Measurements from ENCODE around the gene NIPBL.
"Not testable (repeated sequence)": the region's sequence is repeated elsewhere in the genome, so short reads cannot be mapped to it uniquely, and the experiment has no call there.

Gene NIPBL

DNA sequence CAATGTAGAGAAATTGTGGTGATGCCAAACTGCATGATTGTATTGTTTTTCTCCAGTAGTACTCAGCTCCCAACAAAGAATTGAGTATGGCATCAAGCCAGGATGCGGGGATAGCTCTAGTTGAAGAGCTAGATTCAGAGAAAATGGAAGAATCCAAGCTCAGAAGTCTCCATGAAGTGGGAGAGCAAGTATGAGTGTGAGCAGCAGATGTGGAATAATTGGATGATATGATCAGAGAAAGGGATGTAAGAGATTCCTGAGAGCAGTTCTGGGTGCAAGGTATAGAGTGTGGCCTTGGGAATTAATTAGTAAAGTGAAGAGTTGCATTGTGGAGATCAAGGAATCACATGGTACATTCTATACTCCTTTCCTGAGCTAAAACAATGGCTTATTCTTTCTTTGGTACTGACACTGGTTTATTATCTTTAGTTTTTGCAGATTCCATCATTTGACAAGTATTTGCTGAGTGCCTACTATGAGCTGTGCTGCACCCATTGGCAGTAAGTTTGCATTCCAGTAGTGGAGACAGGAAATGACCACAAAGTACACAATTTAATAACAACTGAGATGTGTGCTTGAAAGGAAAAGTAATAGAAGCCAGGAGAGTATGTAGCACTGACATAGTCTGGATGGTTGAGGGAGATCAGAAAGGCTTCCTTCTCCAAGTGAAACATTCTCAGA lies 195.5 kb downstream of the NIPBL start:
- no peaks in the 10 kb centered on the region for H3K9me3 ChIP-seq (ENCODE audit: severe bottlenecking)
- H3K4me3 ChIP-seq (ENCODE audit: low read depth, low read length): no peak overlapping the region
- TF ChIP-seq, protein P1, sequence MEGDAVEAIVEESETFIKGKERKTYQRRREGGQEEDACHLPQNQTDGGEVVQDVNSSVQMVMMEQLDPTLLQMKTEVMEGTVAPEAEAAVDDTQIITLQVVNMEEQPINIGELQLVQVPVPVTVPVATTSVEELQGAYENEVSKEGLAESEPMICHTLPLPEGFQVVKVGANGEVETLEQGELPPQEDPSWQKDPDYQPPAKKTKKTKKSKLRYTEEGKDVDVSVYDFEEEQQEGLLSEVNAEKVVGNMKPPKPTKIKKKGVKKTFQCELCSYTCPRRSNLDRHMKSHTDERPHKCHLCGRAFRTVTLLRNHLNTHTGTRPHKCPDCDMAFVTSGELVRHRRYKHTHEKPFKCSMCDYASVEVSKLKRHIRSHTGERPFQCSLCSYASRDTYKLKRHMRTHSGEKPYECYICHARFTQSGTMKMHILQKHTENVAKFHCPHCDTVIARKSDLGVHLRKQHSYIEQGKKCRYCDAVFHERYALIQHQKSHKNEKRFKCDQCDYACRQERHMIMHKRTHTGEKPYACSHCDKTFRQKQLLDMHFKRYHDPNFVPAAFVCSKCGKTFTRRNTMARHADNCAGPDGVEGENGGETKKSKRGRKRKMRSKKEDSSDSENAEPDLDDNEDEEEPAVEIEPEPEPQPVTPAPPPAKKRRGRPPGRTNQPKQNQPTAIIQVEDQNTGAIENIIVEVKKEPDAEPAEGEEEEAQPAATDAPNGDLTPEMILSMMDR (IDR thresholded peaks at IDR 0.05; ENCODE audit: low read depth, low read length): no peak
- H3K27ac ChIP-seq: no peak overlapping the region
- no peaks in the 10 kb centered on the region for H3K36me3 ChIP-seq
- no peak for DNase-seq
- H3K27me3 ChIP-seq (ENCODE audit: insufficient read depth, low read depth, severe bottlenecking): no peaks in the 10 kb centered on the region

DNA sequence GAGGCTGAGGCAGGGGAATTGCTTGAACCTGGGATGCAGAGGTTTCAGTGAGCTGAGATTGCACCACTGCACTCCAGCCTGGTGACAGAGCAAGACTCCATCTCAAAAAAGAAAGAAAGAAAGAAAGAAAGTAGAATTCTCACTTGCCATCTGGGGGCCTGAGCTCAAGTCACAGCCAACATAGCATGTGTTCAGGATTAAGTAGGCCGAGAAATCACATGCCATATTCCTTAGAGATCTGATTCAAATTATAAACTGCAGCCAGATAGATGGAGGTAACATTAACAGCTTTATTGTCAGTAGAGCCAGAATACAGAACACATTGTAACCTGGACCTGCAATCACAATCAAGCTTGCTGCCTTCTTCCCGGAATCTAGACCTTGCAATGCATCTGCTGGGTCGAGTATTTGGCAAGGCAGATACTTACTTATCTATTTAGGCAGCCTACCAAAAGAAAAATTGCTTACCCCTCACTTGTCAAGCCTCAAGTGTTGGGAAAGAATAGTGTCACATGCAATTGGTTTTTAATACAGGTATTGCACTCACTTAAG lies 198.9 kb downstream of the NIPBL start:
- Histone ChIP-seq H3K9me3 (ENCODE audit: severe bottlenecking) (no peaks in the 10 kb centered on the region), H3K27ac (no peak overlapping the region), H3K4me3 (ENCODE audit: low read depth, low read length) (no peak overlapping the region), H3K27me3 (ENCODE audit: insufficient read depth, low read depth, severe bottlenecking) (no peaks in the 10 kb centered on the region), H3K36me3 (0 out of 2 replicates have a peak, but pooled peaks cover 4% of the 10 kb centered on the region)
- DNase-seq: no peak
- TF ChIP-seq, protein P1 (IDR thresholded peaks at IDR 0.05; ENCODE audit: low read depth, low read length): no peak

DNA sequence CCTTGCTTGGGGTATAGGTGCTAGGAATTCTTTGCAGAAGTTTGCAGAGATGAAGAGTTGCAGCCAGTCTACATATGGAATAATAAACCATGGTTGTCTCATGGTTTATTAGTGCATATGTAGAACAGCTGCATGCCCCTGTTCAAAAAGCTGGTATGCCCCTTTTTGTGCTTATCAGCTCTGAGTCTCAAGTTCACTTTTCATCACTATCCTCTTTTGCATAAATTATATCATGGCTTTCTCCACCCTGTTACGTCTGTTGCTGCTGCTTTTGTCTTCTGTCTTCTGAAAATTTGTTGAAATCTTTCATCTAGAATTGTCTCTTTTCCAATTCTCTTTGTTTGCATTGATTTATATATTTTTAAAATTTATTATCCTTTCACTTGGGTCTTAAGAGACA lies 200.6 kb downstream of the NIPBL start:
- H3K9me3 ChIP-seq (ENCODE audit: severe bottlenecking): no peaks in the 10 kb centered on the region
- no peak overlapping the region for H3K4me3 ChIP-seq (ENCODE audit: low read depth, low read length)
- no peak overlapping the region for H3K27ac ChIP-seq
- no peak for DNase-seq
- TF ChIP-seq, protein P1 (IDR thresholded peaks at IDR 0.05; ENCODE audit: low read depth, low read length): no peak
- H3K27me3 ChIP-seq (ENCODE audit: insufficient read depth, low read depth, severe bottlenecking): no peaks in the 10 kb centered on the region
- H3K36me3 ChIP-seq: 0 out of 2 replicates have a peak, but pooled peaks cover 4% of the 10 kb centered on the region

DNA sequence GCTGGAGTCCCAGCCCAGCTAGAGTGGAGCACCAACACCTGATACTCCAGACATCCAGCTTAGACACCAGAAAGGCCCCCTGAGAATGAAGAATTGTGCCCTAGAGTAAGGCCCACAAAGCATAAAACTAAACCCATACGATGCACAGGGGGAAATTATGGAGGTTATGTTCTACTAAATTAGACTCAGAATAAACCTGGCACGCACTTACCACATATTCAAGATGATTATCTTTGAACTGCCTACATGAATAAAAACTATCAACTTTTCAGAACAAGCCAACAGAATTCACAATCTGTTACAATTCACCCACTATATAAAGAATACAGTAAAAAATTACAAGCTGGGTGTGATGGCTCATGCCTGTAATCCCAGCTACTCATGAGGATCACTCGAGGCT lies 204.1 kb downstream of the NIPBL start:
- H3K9me3 ChIP-seq (ENCODE audit: severe bottlenecking): no peaks in the 10 kb centered on the region
- no peak overlapping the region for H3K4me3 ChIP-seq (ENCODE audit: low read depth, low read length)

DNA sequence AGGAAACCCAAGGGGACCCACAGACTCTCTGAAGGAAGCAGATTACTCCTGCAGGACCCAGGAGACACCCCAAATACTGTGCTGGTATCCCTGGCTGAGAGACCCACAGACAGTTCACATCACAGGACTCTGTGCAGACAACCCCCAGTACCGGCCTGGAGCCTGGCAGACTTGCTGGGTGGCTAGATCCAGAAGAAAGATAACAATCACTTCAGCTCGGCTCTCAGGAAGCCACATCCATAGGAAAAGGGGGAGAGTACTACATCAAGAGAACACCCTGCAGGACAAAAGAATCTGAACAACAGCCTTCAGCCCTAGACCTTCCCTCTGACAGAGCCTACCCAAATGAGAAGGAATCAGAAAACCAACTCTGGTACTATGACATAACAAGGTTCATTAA lies 206.4 kb downstream of the NIPBL start:
- H3K4me3 ChIP-seq (ENCODE audit: low read depth, low read length); H3K36me3 ChIP-seq; DNase-seq: not testable (repeated sequence)

More for the DNA sequence above, 204.1 kb downstream of the NIPBL start:
- TF ChIP-seq, protein P1 (IDR thresholded peaks at IDR 0.05; ENCODE audit: low read depth, low read length): no peak
- Histone ChIP-seq H3K36me3 (0 out of 2 replicates have a peak, but pooled peaks cover 4% of the 10 kb centered on the region), H3K27ac (no peak overlapping the region), H3K27me3 (ENCODE audit: insufficient read depth, low read depth, severe bottlenecking) (no peaks in the 10 kb centered on the region)
- no peak for DNase-seq

DNA sequence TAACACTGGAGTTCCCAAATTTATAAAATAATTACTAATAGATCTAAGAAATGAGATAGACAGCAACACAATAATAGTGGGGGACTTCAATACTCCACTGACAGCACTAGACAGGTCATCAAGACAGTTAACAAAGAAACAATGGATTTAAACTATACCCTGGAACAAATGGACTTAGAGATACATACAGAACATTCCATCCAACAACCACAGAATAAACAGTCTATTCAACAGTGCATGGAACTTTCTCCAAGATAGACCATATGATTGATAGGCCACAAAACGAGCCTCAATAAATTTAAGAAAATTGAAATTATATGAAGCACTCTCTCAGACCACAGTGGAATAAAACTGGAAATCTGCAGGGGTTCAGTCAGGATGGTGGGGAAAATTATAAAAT lies 209.5 kb downstream of the NIPBL start:
- not testable (repeated sequence) for H3K36me3 ChIP-seq; H3K4me3 ChIP-seq (ENCODE audit: low read depth, low read length); H3K27ac ChIP-seq; H3K9me3 ChIP-seq (ENCODE audit: severe bottlenecking); DNase-seq; H3K27me3 ChIP-seq (ENCODE audit: insufficient read depth, low read depth, severe bottlenecking)

More for the DNA sequence above, 206.4 kb downstream of the NIPBL start:
- H3K27me3 ChIP-seq (ENCODE audit: insufficient read depth, low read depth, severe bottlenecking); H3K9me3 ChIP-seq (ENCODE audit: severe bottlenecking); H3K27ac ChIP-seq: not testable (repeated sequence)

Data from WERI-Rb-1 (cell line).